Fibroblast of villous mesenchyme (primary cell): ENCODE data around the gene PPP4R1. TPM values are rescaled to one million over a fixed set of nuclear protein-coding genes. Genes with fewer than 3 reads are reported as not detected.

ENCODE experiments used
- DNase-seq: peaks from one replicate; pipeline ENCODE4 v3.0.0-alpha.2; 2010; ENCODE audit warnings: low read depth
- H3K4me3 ChIP-seq: 2 replicates; pipeline ENCODE4 v1.5.1; 2011; ENCODE audit warnings: low read depth, mild to moderate bottlenecking, low read length
- CTCF ChIP-seq: IDR thresholded peaks from 2 replicates; pipeline ENCODE4 v1.5.1; 2012; ENCODE audit warnings: low read depth, mild to moderate bottlenecking, low read length; ENCODE audit not compliant: insufficient read depth
- total RNA-seq: library from RNA; depleted of rRNA; stranded (reverse); fragments of >200 nt; gene quantifications from 2 replicates; pipeline ENCODE4 v1.2.3, GENCODE V29; 2012

The PPP4R1 gene
- total RNA-seq, 1 donor: 136 TPM

GRCh38 chr18:9629709-9630108 is 15.3 kb upstream of the PPP4R1 start:
- TF ChIP-seq CTCF: no peak
- peak; percentile 79 for DNase-seq
- H3K4me3 ChIP-seq: no peak overlapping the region

GRCh38 chr18:9628984-9629383 is 14.6 kb upstream of the PPP4R1 start:
- DNase-seq: no peak
- TF ChIP-seq CTCF: no peak
- no peak overlapping the region for H3K4me3 ChIP-seq

- TF ChIP-seq CTCF: no peak
- no peak overlapping the region for H3K4me3 ChIP-seq
- peak; percentile 61 for DNase-seq
Observed at GRCh38 chr18:9627642-9628041, 13.3 kb upstream of the PPP4R1 start.

- no peak overlapping the region for H3K4me3 ChIP-seq
- no peak for TF ChIP-seq CTCF
- peak; percentile 58 for DNase-seq
Observed at GRCh38 chr18:9619990-9620389, 5.6 kb upstream of the PPP4R1 start.

- no peak overlapping the region for H3K4me3 ChIP-seq
- DNase-seq: peak; percentile 80
- no peak for TF ChIP-seq CTCF
Observed at GRCh38 chr18:9619545-9619944, 5.2 kb upstream of the PPP4R1 start.

- no peak overlapping the region for H3K4me3 ChIP-seq
- DNase-seq: no peak
Observed at GRCh38 chr18:9619056-9619455, 4.7 kb upstream of the PPP4R1 start.

More at GRCh38 chr18:9619056-9619455, 4.7 kb upstream of the PPP4R1 start:
- TF ChIP-seq CTCF: no peak
